ENCODE data around the gene UPK3B. TPM values are rescaled to one million over a fixed set of nuclear protein-coding genes. Genes with fewer than 3 reads are reported as not detected.
A peak's percentile ranks its signal among the peaks of the same experiment; 100 is the strongest.
"Not testable (repeated sequence)": the region's sequence is repeated elsewhere in the genome, so short reads cannot be mapped to it uniquely, and the experiment has no call there.

UPK3B gene
- polyA plus RNA-seq, 4 donors, result 0.18 to 2.2 (median 0.34) TPM; not detected in 1

GRCh38 chr7:76514926-76515771 lies 4.8 kb downstream of the UPK3B start:
- FAIRE-seq, result no peak
- no peaks in the 10 kb centered on the region for H3K27me3 ChIP-seq (ENCODE audit: control insufficient read depth in 3 of 3, insufficient read depth in 3 of 3, low read length in 3 of 3)
- no peaks in the 10 kb centered on the region for H3K9me3 ChIP-seq (ENCODE audit: control insufficient read depth in 2 of 2, insufficient read depth in 1 of 2, low read depth in 1 of 2, low read length in 1 of 2)
- no peaks in the 10 kb centered on the region for H3K36me3 ChIP-seq (ENCODE audit: control insufficient read depth in 3 of 3, insufficient read depth in 2 of 3, low read depth in 1 of 3, low read length in 3 of 3)
- WGBS, 3 donors, result 85 to 91% (median 90%) methylated on average over 9 to 16 of the region's 16 CpGs
- H3K4me1 ChIP-seq (ENCODE audit: control insufficient read depth in 3 of 3, insufficient read depth in 2 of 3, low read depth in 1 of 3, low read length in 2 of 3), result peaks cover 0 to 5% (median 0%) of the 10 kb centered on the region in 3 donors
- H3K4me3 ChIP-seq (ENCODE audit: low read depth in 1 of 3, low read length in 3 of 3), result no peak overlapping the region
- H3K27ac ChIP-seq (ENCODE audit: low read depth in 1 of 3, low read length in 2 of 3), result no peak overlapping the region
- DNase-seq, result no peak

DNA sequence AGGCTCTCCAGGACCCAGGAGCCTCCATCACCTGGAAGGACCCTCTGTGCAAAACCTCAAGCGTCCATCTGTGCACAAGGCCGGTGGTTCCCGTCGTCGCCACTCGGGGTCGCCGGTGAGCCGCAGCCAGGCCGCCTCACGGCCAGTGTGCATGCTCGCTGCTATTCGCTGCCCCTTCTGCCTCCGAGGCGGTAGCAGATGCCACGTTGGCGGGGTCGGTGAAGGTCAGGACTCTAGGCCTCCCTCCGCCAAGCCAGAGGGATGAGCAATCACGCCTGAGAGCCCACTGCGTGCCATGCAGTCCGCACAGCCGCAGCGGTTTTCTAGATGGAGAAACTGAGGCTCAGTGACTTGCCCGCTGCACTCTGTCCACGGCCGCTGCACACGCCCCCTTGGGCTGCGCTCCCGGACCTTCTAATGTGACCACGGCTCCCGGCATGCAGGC lies 5.7 kb downstream of the UPK3B start:
- no peak overlapping the region for H3K4me3 ChIP-seq (ENCODE audit: low read depth in 1 of 3, low read length in 3 of 3)
- 0 to 23% (median 10%) methylated on average over 13 to 32 of the region's 32 CpGs for WGBS, 3 donors
- no peak overlapping the region for H3K27ac ChIP-seq (ENCODE audit: low read depth in 1 of 3, low read length in 2 of 3)
- FAIRE-seq (no peak), DNase-seq (peak in 1 of 2 donors; percentile 44)
- peaks cover 0 to 5% (median 0%) of the 10 kb centered on the region in 3 donors for H3K4me1 ChIP-seq (ENCODE audit: control insufficient read depth in 3 of 3, insufficient read depth in 2 of 3, low read depth in 1 of 3, low read length in 2 of 3)
- H3K27me3 ChIP-seq (ENCODE audit: control insufficient read depth in 3 of 3, insufficient read depth in 3 of 3, low read length in 3 of 3), result no peaks in the 10 kb centered on the region
- no peaks in the 10 kb centered on the region for H3K36me3 ChIP-seq (ENCODE audit: control insufficient read depth in 3 of 3, insufficient read depth in 2 of 3, low read depth in 1 of 3, low read length in 3 of 3)
- H3K9me3 ChIP-seq (ENCODE audit: control insufficient read depth in 2 of 2, insufficient read depth in 1 of 2, low read depth in 1 of 2, low read length in 1 of 2), result no peaks in the 10 kb centered on the region

GRCh38 chr7:76516932-76517331 lies 6.6 kb downstream of the UPK3B start:
- H3K4me1 ChIP-seq (ENCODE audit: control insufficient read depth in 3 of 3, insufficient read depth in 2 of 3, low read depth in 1 of 3, low read length in 2 of 3); FAIRE-seq; H3K27ac ChIP-seq (ENCODE audit: low read depth in 1 of 3, low read length in 2 of 3); H3K4me3 ChIP-seq (ENCODE audit: low read depth in 1 of 3, low read length in 3 of 3); DNase-seq; H3K36me3 ChIP-seq (ENCODE audit: control insufficient read depth in 3 of 3, insufficient read depth in 2 of 3, low read depth in 1 of 3, low read length in 3 of 3); H3K9me3 ChIP-seq (ENCODE audit: control insufficient read depth in 2 of 2, insufficient read depth in 1 of 2, low read depth in 1 of 2, low read length in 1 of 2); H3K27me3 ChIP-seq (ENCODE audit: control insufficient read depth in 3 of 3, insufficient read depth in 3 of 3, low read length in 3 of 3): not testable (repeated sequence)
- WGBS, 3 donors, result 83 to 96% (median 95%) methylated on average over 2 to 6 of the region's 6 CpGs

- H3K9me3 ChIP-seq (ENCODE audit: control insufficient read depth in 2 of 2, insufficient read depth in 1 of 2, low read depth in 1 of 2, low read length in 1 of 2); H3K27ac ChIP-seq (ENCODE audit: low read depth in 1 of 3, low read length in 2 of 3); H3K27me3 ChIP-seq (ENCODE audit: control insufficient read depth in 3 of 3, insufficient read depth in 3 of 3, low read length in 3 of 3); H3K4me3 ChIP-seq (ENCODE audit: low read depth in 1 of 3, low read length in 3 of 3); H3K4me1 ChIP-seq (ENCODE audit: control insufficient read depth in 3 of 3, insufficient read depth in 2 of 3, low read depth in 1 of 3, low read length in 2 of 3); DNase-seq; H3K36me3 ChIP-seq (ENCODE audit: control insufficient read depth in 3 of 3, insufficient read depth in 2 of 3, low read depth in 1 of 3, low read length in 3 of 3); FAIRE-seq: not testable (repeated sequence)
- WGBS, 3 donors, result 86 to 92% (median 90%) methylated on average over 2 of the region's 4 CpGs
These were observed 15.8 kb downstream of the UPK3B start for GRCh38 chr7:76526183-76526582.

DNA sequence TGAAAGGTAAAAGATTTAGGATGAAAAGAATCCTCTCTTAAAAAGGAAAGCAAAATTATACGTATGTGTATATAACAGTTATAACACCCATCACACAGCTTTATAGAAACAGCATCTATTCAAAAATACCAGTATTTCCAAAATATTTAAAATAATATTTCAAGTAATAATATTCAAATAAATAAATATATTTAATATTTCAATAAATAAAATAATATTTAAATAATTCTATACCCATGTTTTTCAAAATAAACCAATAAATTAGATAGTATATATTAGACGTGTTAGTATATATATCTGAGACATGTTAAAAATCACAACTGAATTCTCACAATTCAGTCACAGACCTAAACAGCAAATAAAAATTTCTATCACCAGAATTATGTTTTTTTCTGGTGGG lies 21.3 kb downstream of the UPK3B start:
- not testable (repeated sequence) for H3K9me3 ChIP-seq (ENCODE audit: control insufficient read depth in 2 of 2, insufficient read depth in 1 of 2, low read depth in 1 of 2, low read length in 1 of 2); DNase-seq; H3K4me1 ChIP-seq (ENCODE audit: control insufficient read depth in 3 of 3, insufficient read depth in 2 of 3, low read depth in 1 of 3, low read length in 2 of 3); H3K4me3 ChIP-seq (ENCODE audit: low read depth in 1 of 3, low read length in 3 of 3); FAIRE-seq; H3K36me3 ChIP-seq (ENCODE audit: control insufficient read depth in 3 of 3, insufficient read depth in 2 of 3, low read depth in 1 of 3, low read length in 3 of 3); H3K27ac ChIP-seq (ENCODE audit: low read depth in 1 of 3, low read length in 2 of 3); H3K27me3 ChIP-seq (ENCODE audit: control insufficient read depth in 3 of 3, insufficient read depth in 3 of 3, low read length in 3 of 3)
- WGBS, 3 donors, result 79 to 90% (median 87%) methylated on average over 2 of the region's 2 CpGs

GRCh38 chr7:76543197-76543596 lies 32.8 kb downstream of the UPK3B start, which contains the start of gene SPDYE16:
SPDYE16 (minus strand) TSS chr7:76543297; CDS start chr7:76541459, 1,838 bp downstream.
- DNase-seq; H3K27me3 ChIP-seq (ENCODE audit: control insufficient read depth in 3 of 3, insufficient read depth in 3 of 3, low read length in 3 of 3); H3K9me3 ChIP-seq (ENCODE audit: control insufficient read depth in 2 of 2, insufficient read depth in 1 of 2, low read depth in 1 of 2, low read length in 1 of 2); H3K27ac ChIP-seq (ENCODE audit: low read depth in 1 of 3, low read length in 2 of 3); H3K4me1 ChIP-seq (ENCODE audit: control insufficient read depth in 3 of 3, insufficient read depth in 2 of 3, low read depth in 1 of 3, low read length in 2 of 3); FAIRE-seq; H3K4me3 ChIP-seq (ENCODE audit: low read depth in 1 of 3, low read length in 3 of 3); H3K36me3 ChIP-seq (ENCODE audit: control insufficient read depth in 3 of 3, insufficient read depth in 2 of 3, low read depth in 1 of 3, low read length in 3 of 3): not testable (repeated sequence)
- no CpG with 5 or more reads among the region's 8 CpGs for WGBS, 3 donors

DNA sequence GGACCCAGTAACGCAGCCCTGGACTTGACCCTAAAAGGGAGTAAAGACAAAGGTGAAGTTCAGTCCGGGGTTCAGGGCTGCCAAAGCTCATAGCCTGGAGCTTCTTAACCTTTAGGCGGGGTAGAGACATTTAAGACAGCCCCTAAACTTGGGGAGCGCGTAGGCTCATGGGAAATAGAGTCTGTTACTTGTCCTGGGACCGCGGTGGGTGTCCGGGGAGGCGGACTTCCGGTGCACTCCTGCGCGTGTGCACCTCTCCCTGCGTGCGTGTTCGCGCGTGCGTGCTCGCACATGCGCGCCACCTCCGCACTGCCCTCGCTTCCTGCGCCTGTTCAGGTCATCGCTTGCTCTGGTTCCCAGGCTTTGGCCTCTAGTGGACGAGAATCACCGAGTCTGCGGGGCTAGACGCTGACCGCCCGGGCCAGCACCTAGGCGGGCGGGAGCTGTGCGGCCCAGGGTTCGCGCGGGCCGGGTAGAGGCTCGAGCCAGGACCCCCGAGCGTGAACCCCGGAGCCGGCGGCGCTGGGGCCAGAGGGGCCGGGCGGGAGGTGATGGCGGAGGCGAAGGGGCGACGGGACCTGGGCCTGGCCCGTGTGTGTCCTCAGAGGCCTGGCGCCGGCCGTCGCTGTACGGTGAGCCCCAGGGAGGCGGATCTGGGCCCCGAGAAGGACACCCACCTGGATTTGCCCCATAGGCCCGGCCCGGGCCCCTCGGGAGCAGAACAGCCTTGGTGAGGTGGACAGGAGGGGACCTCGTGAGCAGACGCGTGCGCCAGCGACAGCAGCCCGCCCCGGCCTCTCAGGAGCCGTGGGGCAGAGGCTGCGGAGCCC lies 38.9 kb downstream of the UPK3B start:
- H3K4me3 ChIP-seq (ENCODE audit: low read depth in 1 of 3, low read length in 3 of 3), result peak overlapping the region; percentile 68 to 90 (median 83)
- peak; percentile 91 for DNase-seq
- H3K36me3 ChIP-seq (ENCODE audit: control insufficient read depth in 3 of 3, insufficient read depth in 2 of 3, low read depth in 1 of 3, low read length in 3 of 3); H3K4me1 ChIP-seq (ENCODE audit: control insufficient read depth in 3 of 3, insufficient read depth in 2 of 3, low read depth in 1 of 3, low read length in 2 of 3); H3K27me3 ChIP-seq (ENCODE audit: control insufficient read depth in 3 of 3, insufficient read depth in 3 of 3, low read length in 3 of 3); FAIRE-seq; H3K9me3 ChIP-seq (ENCODE audit: control insufficient read depth in 2 of 2, insufficient read depth in 1 of 2, low read depth in 1 of 2, low read length in 1 of 2): not testable (repeated sequence)
- peak overlapping the region; percentile 58 to 81 (median 77) for H3K27ac ChIP-seq (ENCODE audit: low read depth in 1 of 3, low read length in 2 of 3)
- WGBS, 3 donors, result 0 to 1% (median 0%) methylated on average over 56 to 71 of the region's 71 CpGs

- WGBS, 3 donors, result 0 to 1% (median 1%) methylated on average over 17 to 19 of the region's 19 CpGs
- H3K36me3 ChIP-seq (ENCODE audit: control insufficient read depth in 3 of 3, insufficient read depth in 2 of 3, low read depth in 1 of 3, low read length in 3 of 3); FAIRE-seq; H3K9me3 ChIP-seq (ENCODE audit: control insufficient read depth in 2 of 2, insufficient read depth in 1 of 2, low read depth in 1 of 2, low read length in 1 of 2); H3K4me1 ChIP-seq (ENCODE audit: control insufficient read depth in 3 of 3, insufficient read depth in 2 of 3, low read depth in 1 of 3, low read length in 2 of 3); H3K27me3 ChIP-seq (ENCODE audit: control insufficient read depth in 3 of 3, insufficient read depth in 3 of 3, low read length in 3 of 3): not testable (repeated sequence)
- Histone ChIP-seq H3K4me3 (ENCODE audit: low read depth in 1 of 3, low read length in 3 of 3) (peak overlapping the region; percentile 68 to 90 (median 83)), H3K27ac (ENCODE audit: low read depth in 1 of 3, low read length in 2 of 3) (peak overlapping the region in 2 of 3 donors; percentile 77 to 81)
- DNase-seq, result peak in 1 of 2 donors; percentile 5
These were observed 39.5 kb downstream of the UPK3B start for GRCh38 chr7:76549855-76550248.

Measured in small intestine (tissue), 7 donors.